ENCODE measurements around the gene SDR42E2.
"Not testable (repeated sequence)": the region's sequence is repeated elsewhere in the genome, so short reads cannot be mapped to it uniquely, and the experiment has no call there.

The SDR42E2 gene

GRCh38 chr16:22193063-22193411, 30.7 kb downstream of the SDR42E2 start:
- H3K27ac Mint-ChIP-seq: peak overlapping the region; percentile 100

GRCh38 chr16:22194707-22195444, 32.6 kb downstream of the SDR42E2 start:
- Mint-ChIP-seq H3K4me3 (peak overlapping the region; percentile 85), H3K36me3 (ENCODE audit: low read depth) (peaks cover 4% of the 10 kb centered on the region), H3K9me3 (peaks cover 8% of the 10 kb centered on the region), H3K4me1 (ENCODE audit: low read depth) (peaks cover 60% of the 10 kb centered on the region), H3K27ac (peak overlapping the region; percentile 97), H3K27me3 (peaks cover 3% of the 10 kb centered on the region)

More at GRCh38 chr16:22193063-22193411, 30.7 kb downstream of the SDR42E2 start:
- peaks cover 4% of the 10 kb centered on the region for H3K36me3 Mint-ChIP-seq (ENCODE audit: low read depth)
- H3K9me3 Mint-ChIP-seq: peaks cover 8% of the 10 kb centered on the region
- H3K27me3 Mint-ChIP-seq: peaks cover 3% of the 10 kb centered on the region
- H3K4me1 Mint-ChIP-seq (ENCODE audit: low read depth): peaks cover 76% of the 10 kb centered on the region
- H3K4me3 Mint-ChIP-seq: peak overlapping the region; percentile 89

- peaks cover 8% of the 10 kb centered on the region for H3K9me3 Mint-ChIP-seq
- H3K36me3 Mint-ChIP-seq (ENCODE audit: low read depth): peaks cover 4% of the 10 kb centered on the region
- H3K27me3 Mint-ChIP-seq: peaks cover 3% of the 10 kb centered on the region
- peak overlapping the region; percentile 97 for H3K27ac Mint-ChIP-seq
- H3K4me3 Mint-ChIP-seq: peak overlapping the region; percentile 85
- H3K4me1 Mint-ChIP-seq (ENCODE audit: low read depth): peaks cover 60% of the 10 kb centered on the region
Observed at GRCh38 chr16:22195445-22195694, 33.1 kb downstream of the SDR42E2 start.

- Mint-ChIP-seq H3K9me3 (peaks cover 8% of the 10 kb centered on the region), H3K27ac (peak overlapping the region; percentile 97), H3K36me3 (ENCODE audit: low read depth) (peaks cover 4% of the 10 kb centered on the region), H3K27me3 (peaks cover 3% of the 10 kb centered on the region), H3K4me1 (ENCODE audit: low read depth) (peaks cover 54% of the 10 kb centered on the region), H3K4me3 (peak overlapping the region; percentile 85)
Observed at GRCh38 chr16:22195695-22196558, 33.6 kb downstream of the SDR42E2 start.

- H3K9me3 Mint-ChIP-seq; H3K36me3 Mint-ChIP-seq (ENCODE audit: low read depth); H3K27ac Mint-ChIP-seq; H3K27me3 Mint-ChIP-seq: not testable (repeated sequence)
- Mint-ChIP-seq H3K4me3 (peak overlapping the region; percentile 85), H3K4me1 (ENCODE audit: low read depth) (peaks cover 48% of the 10 kb centered on the region)
Observed at GRCh38 chr16:22196559-22197168, 34.4 kb downstream of the SDR42E2 start.

- no peak overlapping the region for H3K4me3 Mint-ChIP-seq
- peaks cover 3% of the 10 kb centered on the region for H3K27me3 Mint-ChIP-seq
- peaks cover 3% of the 10 kb centered on the region for H3K36me3 Mint-ChIP-seq (ENCODE audit: low read depth)
- no peak overlapping the region for H3K27ac Mint-ChIP-seq
- H3K4me1 Mint-ChIP-seq (ENCODE audit: low read depth): peaks cover 28% of the 10 kb centered on the region
- H3K9me3 Mint-ChIP-seq: peaks cover 4% of the 10 kb centered on the region
Observed at GRCh38 chr16:22198547-22199293, 36.4 kb downstream of the SDR42E2 start.

- Mint-ChIP-seq H3K27ac (no peak overlapping the region), H3K9me3 (no peaks in the 10 kb centered on the region), H3K36me3 (ENCODE audit: low read depth) (no peaks in the 10 kb centered on the region), H3K27me3 (no peaks in the 10 kb centered on the region), H3K4me1 (ENCODE audit: low read depth) (peaks cover 14% of the 10 kb centered on the region), H3K4me3 (no peak overlapping the region)
Observed at GRCh38 chr16:22202261-22202637, 39.9 kb downstream of the SDR42E2 start.

DNA sequence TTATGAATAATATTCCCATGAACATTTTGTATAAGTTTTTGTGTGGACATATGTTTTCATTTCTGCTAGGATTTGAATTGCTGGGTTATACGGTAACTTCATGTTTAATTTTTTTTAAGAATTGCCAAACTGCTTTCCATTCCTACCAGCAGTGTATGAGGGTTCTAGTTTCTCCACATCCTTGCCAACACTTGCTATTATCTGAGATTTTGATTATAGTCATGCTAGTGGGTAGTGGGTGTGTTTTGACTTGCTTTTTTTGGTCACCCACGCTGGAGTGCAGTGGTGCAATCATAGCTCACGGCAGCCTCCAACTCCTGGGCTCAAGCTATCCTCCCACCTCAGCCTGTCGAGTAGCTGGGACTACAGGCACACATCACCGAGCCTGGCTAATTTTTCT, 40.8 kb downstream of the SDR42E2 start:
- Mint-ChIP-seq H3K4me3 (no peak overlapping the region), H3K4me1 (ENCODE audit: low read depth) (peaks cover 22% of the 10 kb centered on the region), H3K36me3 (ENCODE audit: low read depth) (peaks cover 6% of the 10 kb centered on the region), H3K27ac (no peak overlapping the region), H3K9me3 (no peaks in the 10 kb centered on the region), H3K27me3 (no peaks in the 10 kb centered on the region)

DNA sequence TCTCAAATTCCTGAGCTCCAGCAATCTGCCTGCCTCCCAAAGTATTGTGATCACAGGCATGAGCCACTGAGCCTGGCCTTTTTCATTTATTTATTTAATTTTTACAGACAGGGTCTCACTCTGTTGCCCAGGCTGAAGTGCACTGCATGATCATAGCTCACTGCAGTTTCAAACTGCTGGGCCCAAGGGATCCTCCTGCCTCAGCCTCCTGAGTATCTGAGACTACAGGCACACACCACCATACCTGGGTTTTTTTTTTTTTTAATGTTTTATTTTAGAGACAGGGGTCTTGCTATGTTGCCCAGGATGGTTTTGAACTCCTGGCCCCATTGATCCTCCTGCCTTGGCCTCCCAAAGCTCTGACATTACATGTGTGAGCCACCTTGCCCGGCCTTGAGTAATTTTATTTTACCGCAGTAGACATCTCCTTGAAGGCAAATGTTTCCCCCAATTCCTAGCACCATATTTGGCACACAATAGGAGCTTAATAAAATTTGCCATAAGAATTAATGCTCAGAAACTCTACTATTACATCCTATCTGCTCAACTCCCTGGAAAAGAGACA, 41.9 kb downstream of the SDR42E2 start:
- Mint-ChIP-seq H3K27ac (peak overlapping the region; percentile 16), H3K4me1 (ENCODE audit: low read depth) (peaks cover 30% of the 10 kb centered on the region), H3K9me3 (no peaks in the 10 kb centered on the region), H3K27me3 (no peaks in the 10 kb centered on the region), H3K36me3 (ENCODE audit: low read depth) (peaks cover 6% of the 10 kb centered on the region), H3K4me3 (no peak overlapping the region)

GRCh38 chr16:22205577-22206012, 43.3 kb downstream of the SDR42E2 start:
- no peaks in the 10 kb centered on the region for H3K9me3 Mint-ChIP-seq
- peaks cover 44% of the 10 kb centered on the region for H3K4me1 Mint-ChIP-seq (ENCODE audit: low read depth)
- H3K27me3 Mint-ChIP-seq: no peaks in the 10 kb centered on the region
- peak overlapping the region; percentile 79 for H3K27ac Mint-ChIP-seq
- peak overlapping the region; percentile 99 for H3K4me3 Mint-ChIP-seq
- H3K36me3 Mint-ChIP-seq (ENCODE audit: low read depth): peaks cover 18% of the 10 kb centered on the region

- H3K27ac Mint-ChIP-seq: peak within 1 kb of the TSS; percentile 99
- peaks cover 24% of the 10 kb centered on the region for H3K36me3 Mint-ChIP-seq (ENCODE audit: low read depth)
- H3K4me3 Mint-ChIP-seq: peak within 1 kb of the TSS; percentile 99
- peaks cover 50% of the 10 kb centered on the region for H3K4me1 Mint-ChIP-seq (ENCODE audit: low read depth)
- no peaks in the 10 kb centered on the region for H3K9me3 Mint-ChIP-seq
- H3K27me3 Mint-ChIP-seq: no peaks in the 10 kb centered on the region
Observed at GRCh38 chr16:22206013-22206841, 43.9 kb downstream of the SDR42E2 start, which contains the start of gene EEF2K. TSS of gene EEF2K (plus strand) at chr16:22206278. CDS start at chr16:22225730, 19,452 bp downstream.

DNA sequence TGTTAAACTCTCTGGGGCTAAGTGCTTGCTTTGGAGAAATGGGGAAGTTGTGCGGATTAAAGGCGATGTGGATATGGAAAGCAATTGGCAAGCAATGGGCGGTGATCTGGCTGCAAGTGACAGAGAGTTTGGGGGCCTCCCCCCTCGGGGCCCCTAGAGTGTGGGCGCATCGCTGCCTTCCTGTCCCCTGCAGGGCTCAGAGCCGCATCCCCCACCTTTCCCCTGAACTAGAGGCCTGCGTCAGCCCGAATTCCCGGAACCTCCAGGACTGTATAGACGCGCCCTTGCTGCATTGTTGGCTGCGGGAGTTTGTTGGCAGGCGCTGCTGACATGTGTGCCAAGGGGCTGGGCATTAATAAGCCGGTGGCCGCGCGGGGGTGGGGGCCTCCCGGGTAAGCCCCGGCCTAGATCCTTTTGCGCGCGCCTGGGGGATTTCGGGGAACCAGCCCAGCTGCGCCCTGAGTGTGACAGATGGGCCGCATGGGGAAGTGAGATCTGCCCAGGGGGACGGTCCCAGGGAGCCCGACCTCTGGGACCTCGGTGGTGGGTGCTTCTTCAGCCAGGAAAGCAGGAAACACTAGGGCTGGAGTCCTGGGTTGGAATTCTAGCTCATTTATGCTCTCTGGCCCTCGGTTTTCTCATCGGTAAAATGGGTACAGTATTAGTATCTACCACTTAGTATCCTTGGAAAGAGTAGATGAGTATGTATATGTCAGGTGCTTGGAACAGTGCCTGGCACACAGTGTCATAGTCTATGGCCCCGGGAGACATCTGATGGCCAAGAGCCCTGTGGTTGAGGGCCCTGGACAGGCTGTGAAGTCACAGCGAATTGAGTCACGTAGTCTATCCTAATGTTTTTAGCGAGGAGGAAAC, 44.8 kb downstream of the SDR42E2 start:
- peak overlapping the region; percentile 99 for H3K4me3 Mint-ChIP-seq
- peaks cover 52% of the 10 kb centered on the region for H3K4me1 Mint-ChIP-seq (ENCODE audit: low read depth)
- H3K27me3 Mint-ChIP-seq: no peaks in the 10 kb centered on the region
- no peaks in the 10 kb centered on the region for H3K9me3 Mint-ChIP-seq
- peaks cover 25% of the 10 kb centered on the region for H3K36me3 Mint-ChIP-seq (ENCODE audit: low read depth)
- H3K27ac Mint-ChIP-seq: peak overlapping the region; percentile 99
